ENCODE measurements around the gene ELOVL7.

DNA sequence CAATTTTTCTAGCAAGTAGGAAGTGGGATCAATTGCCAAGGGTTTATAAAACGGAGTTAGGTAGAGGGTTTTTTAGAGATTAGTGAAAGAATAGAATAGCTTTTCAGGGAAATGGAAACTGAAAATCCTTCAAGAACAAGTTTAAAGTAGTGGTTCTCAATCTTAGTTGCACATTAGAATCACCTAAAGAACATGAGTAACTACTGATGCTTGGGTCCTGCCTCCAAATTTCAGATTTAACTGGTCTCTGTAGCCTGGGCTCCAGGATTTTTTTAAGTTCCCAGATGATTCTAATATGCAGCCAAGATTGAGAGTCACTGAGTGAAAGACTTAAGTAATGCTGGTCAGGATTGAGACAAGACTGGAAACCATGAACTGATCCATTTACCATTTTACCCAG lies 20.5 kb downstream of the ELOVL7 start:
- TF ChIP-seq POLR2A (IDR thresholded peaks at IDR 0.05; ENCODE audit: low read length) (no peak), GATA1 (IDR thresholded peaks at IDR 0.05; ENCODE audit: low read depth, low read length) (no peak)

Data from erythroblast (primary cell).